Keratinocyte (primary cell): ENCODE measurements around the gene MUS81. TPM values are rescaled to one million over a fixed set of nuclear protein-coding genes. Genes with fewer than 3 reads are reported as not detected.
"Not testable (repeated sequence)": the region's sequence is repeated elsewhere in the genome, so short reads cannot be mapped to it uniquely, and the experiment has no call there.

Experiments used
- DNase-seq: peaks from one replicate; pipeline ENCODE4 v3.0.0-alpha.2; 2011; ENCODE audit warnings: low read depth, missing footprints, low spot score
- FAIRE-seq: peaks from 2 replicates; lab custom pipeline; 2011; peaks lifted over from hg19 to GRCh38; lab: Jason Lieb, UNC
- H2AFZ ChIP-seq: 2 replicates; pipeline ENCODE4 v1.6.0; 2012; ENCODE audit warnings: low read length, control low read depth, inconsistent platforms; ENCODE audit not compliant: control insufficient read depth
- H3K27ac ChIP-seq: 2 replicates; pipeline ENCODE4 v1.5.1; 2011; ENCODE audit warnings: low read length; ENCODE audit not compliant: control insufficient read depth, insufficient read depth
- H3K27me3 ChIP-seq: 3 replicates; pipeline ENCODE4 v1.6.0; 2011; ENCODE audit warnings: low read length; ENCODE audit not compliant: control insufficient read depth, insufficient read depth; ENCODE audit errors: extremely low read depth
- H3K36me3 ChIP-seq, 2 experiments: 2 replicates in 1 of 2; 3 replicates in 1 of 2; pipeline ENCODE4 v1.5.1; 2011; ENCODE audit warnings: low read length in 2 of 2, mild to moderate bottlenecking in 1 of 2; ENCODE audit not compliant: control insufficient read depth in 2 of 2, insufficient read depth in 2 of 2; ENCODE audit errors: extremely low read depth in 1 of 2
- H3K4me1 ChIP-seq: 3 replicates; pipeline ENCODE4 v1.5.1; 2011; ENCODE audit warnings: low read length; ENCODE audit not compliant: control insufficient read depth, insufficient read depth; ENCODE audit errors: extremely low read depth
- H3K4me2 ChIP-seq: 3 replicates; pipeline ENCODE4 v1.6.0; 2011; ENCODE audit warnings: low read depth, low read length; ENCODE audit not compliant: control insufficient read depth, insufficient read depth; ENCODE audit errors: extremely low read depth
- H3K4me3 ChIP-seq, 3 experiments: fragments of 200-600 bp in 1 of 3; sonication (generic) in 1 of 3; 2 replicates in 2 of 3; 3 replicates in 1 of 3; pipeline ENCODE4 v1.5.1; 2011 to 2016; ENCODE audit warnings: low read length in 3 of 3, mild to moderate bottlenecking in 3 of 3, control low read depth in 2 of 3, inconsistent platforms in 1 of 3, low read depth in 1 of 3, mixed read lengths in 1 of 3, mixed run types in 1 of 3, moderate library complexity in 1 of 3; ENCODE audit not compliant: control insufficient read depth in 2 of 3, insufficient read depth in 2 of 3; ENCODE audit errors: extremely low read depth in 1 of 3
- H3K79me2 ChIP-seq: 2 replicates; pipeline ENCODE4 v1.6.0; 2012; ENCODE audit warnings: low read length; ENCODE audit not compliant: control insufficient read depth, insufficient read depth
- H3K9ac ChIP-seq: 3 replicates; pipeline ENCODE4 v1.6.0; 2011; ENCODE audit warnings: low read length; ENCODE audit not compliant: control insufficient read depth, insufficient read depth; ENCODE audit errors: extremely low read depth
- H3K9me1 ChIP-seq: 3 replicates; pipeline ENCODE4 v1.6.0; 2011; ENCODE audit warnings: low read length; ENCODE audit not compliant: control insufficient read depth, insufficient read depth; ENCODE audit errors: extremely low read depth
- H3K9me3 ChIP-seq: 2 replicates; pipeline ENCODE4 v1.5.1; 2012; ENCODE audit warnings: low read depth, low read length; ENCODE audit not compliant: control insufficient read depth
- H4K20me1 ChIP-seq: 3 replicates; pipeline ENCODE4 v1.6.0; 2011; ENCODE audit warnings: low read length; ENCODE audit not compliant: control insufficient read depth, insufficient read depth; ENCODE audit errors: extremely low read depth
- CTCF ChIP-seq, 3 experiments: IDR thresholded peaks in 1 of 3; conservative IDR thresholded peaks in 1 of 3; optimal IDR thresholded peaks in 1 of 3; 2 replicates in 2 of 3; 3 replicates in 1 of 3; pipeline versions ENCODE3 to v1.5.1; 2011; ENCODE audit warnings: low read length in 3 of 3, mild to moderate bottlenecking in 3 of 3, moderate library complexity in 2 of 3, control low read depth in 1 of 3, inconsistent platforms in 1 of 3; ENCODE audit not compliant: insufficient read depth in 2 of 3; ENCODE audit errors: extremely low read depth in 1 of 3
- EZH2 ChIP-seq: IDR thresholded peaks from one replicate; pipeline ENCODE4 v1.6.1; 2012; ENCODE audit warnings: inconsistent platforms, mild to moderate bottlenecking, low read length, moderate library complexity
- dilution Hi-C: fragments of 300-500 bp; cut with MboI; formaldehyde crosslinking; loops from one replicate; pipeline ENCODE4 v1.7.0; 2020; ENCODE audit warnings: low sequenced_read_pairs; ENCODE audit not compliant: extremely low pct_ligation_motif_present
- polyA plus RNA-seq, 5 experiments: library from polyadenylated mRNA; depleted of rRNA in 3 of 5; stranded (reverse) in 3 of 5; stranded (forward) in 1 of 5; unstranded in 1 of 5; fragments of >200 nt; gene quantifications; 1 replicate in 1 of 5; 2 replicates in 3 of 5; 3 replicates in 1 of 5; pipeline versions ENCODE4 v1.2.1 to v1.2.3, GENCODE V29; 2011 to 2012; ENCODE audit warnings: missing spikeins in 2 of 5, low read depth in 1 of 5, low replicate concordance in 1 of 5

The MUS81 gene
- polyA plus RNA-seq, 1 donor (not counting 4 experiments of a cell fraction or from before 2014, with no cell fraction given), result 28.0 TPM

- TF ChIP-seq EZH2 (no peak), CTCF (optimal IDR thresholded peaks at IDR 0.05 in 1 of 3, IDR thresholded peaks at IDR 0.05 in 1 of 3, conservative IDR thresholded peaks at IDR 0.05 in 1 of 3; ENCODE audit: extremely low read depth in 1 of 3, insufficient read depth in 2 of 3, low read length in 3 of 3) (no peak)
- DNase-seq (no peak), FAIRE-seq (no peak)
- H3K27me3 ChIP-seq, result peaks cover 18% of the 10 kb centered on the region
- H2AFZ ChIP-seq, result no peak overlapping the region
- no peak overlapping the region for H3K9ac ChIP-seq
- no peak overlapping the region for H3K27ac ChIP-seq
- dilution Hi-C loops, result no loop called here
- peaks cover 6% of the 10 kb centered on the region for H3K4me1 ChIP-seq
- H3K9me3 ChIP-seq, result no peaks in the 10 kb centered on the region
- no peak overlapping the region for H3K4me2 ChIP-seq
- no peaks in the 10 kb centered on the region for H3K79me2 ChIP-seq
- H4K20me1 ChIP-seq, result no peaks in the 10 kb centered on the region
- H3K4me3 ChIP-seq, result no peak overlapping the region
- no peaks in the 10 kb centered on the region for H3K9me1 ChIP-seq
- H3K36me3 ChIP-seq, result no peaks in the 10 kb centered on the region
Observed at GRCh38 chr11:65829459-65829858, 30.8 kb upstream of the MUS81 start.

DNA sequence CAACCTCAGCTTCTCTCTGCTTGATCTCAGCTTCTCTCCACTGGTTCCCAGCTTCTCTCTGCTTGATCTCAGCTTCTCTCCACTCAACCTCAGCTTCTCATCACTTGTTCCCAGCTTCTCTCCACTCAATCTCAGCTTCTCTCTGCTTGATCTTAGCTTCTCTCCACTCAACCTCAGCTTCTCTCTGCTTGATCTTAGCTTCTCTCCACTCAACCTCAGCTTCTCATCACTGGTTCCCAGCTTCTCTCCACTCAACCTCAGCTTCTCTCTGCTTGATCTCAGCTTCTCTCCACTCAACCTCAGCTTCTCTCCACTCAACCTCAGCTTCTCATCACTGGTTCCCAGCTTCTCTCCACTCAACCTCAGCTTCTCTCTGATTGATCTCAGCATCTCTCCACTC is 28.0 kb upstream of the MUS81 start:
- FAIRE-seq, H3K4me2 ChIP-seq, H3K9ac ChIP-seq, H2AFZ ChIP-seq, H3K4me3 ChIP-seq, H3K9me1 ChIP-seq, H3K9me3 ChIP-seq, H3K27ac ChIP-seq, dilution Hi-C loops, H3K79me2 ChIP-seq, DNase-seq, H3K36me3 ChIP-seq, H4K20me1 ChIP-seq: not testable (repeated sequence)
- Histone ChIP-seq H3K4me1 (peaks cover 11% of the 10 kb centered on the region), H3K27me3 (peaks cover 18% of the 10 kb centered on the region)
